ENCODE measurements around the gene RNF123.

DNA sequence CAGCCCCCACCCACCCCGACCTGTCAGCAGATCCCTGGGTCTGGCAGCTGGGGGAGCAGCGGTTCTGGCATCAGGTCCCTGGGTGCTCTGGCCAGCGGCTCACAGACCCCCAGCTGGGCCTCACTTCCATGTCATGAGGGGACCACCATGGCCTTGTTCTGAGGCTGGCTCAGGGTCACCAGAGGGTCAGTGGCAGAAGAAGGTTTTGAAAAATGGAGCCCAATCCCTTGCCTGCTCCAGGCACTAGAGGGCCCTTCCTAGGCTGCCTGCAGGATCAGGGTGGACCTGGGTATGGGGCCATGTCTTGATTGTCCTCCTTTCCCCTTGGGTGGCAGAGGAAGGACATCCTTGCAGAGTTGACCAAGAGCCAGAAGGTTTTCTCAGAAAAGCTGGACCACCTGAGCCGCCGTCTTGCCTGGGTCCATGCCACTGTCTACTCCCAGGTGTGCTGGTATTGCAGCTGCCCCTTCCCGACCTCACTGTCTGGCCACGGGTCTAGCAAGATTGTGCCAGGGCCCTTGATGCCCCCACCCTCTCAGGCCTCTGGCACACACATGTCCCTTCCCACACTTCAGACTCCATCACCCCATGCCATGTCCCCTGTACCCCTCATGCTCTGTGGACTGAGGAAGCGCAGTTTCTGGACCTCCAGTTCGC is 17.2 kb downstream of the RNF123 start:
- no peak for TF ChIP-seq REST (IDR thresholded peaks at IDR 0.05; ENCODE audit: insufficient read depth in 1 of 2, low read depth in 2 of 2, low read length in 2 of 2)
- no peak for TF ChIP-seq SIN3A (IDR thresholded peaks at IDR 0.05; ENCODE audit: borderline replicate concordance, insufficient read depth, low read length)
- TF ChIP-seq POLR2AphosphoS5 (IDR thresholded peaks at IDR 0.05; ENCODE audit: low read depth, low read length): no peak

Data from PFSK-1 (cell line).